COLO668 (cell line): ENCODE results near the gene TEX38.

Source experiments
- DNase-seq: peaks from one replicate; lab custom pipeline; 2025; ENCODE audit not compliant: unreplicated experiment; lab: John Stamatoyannopoulos, UW

TEX38 gene

DNA sequence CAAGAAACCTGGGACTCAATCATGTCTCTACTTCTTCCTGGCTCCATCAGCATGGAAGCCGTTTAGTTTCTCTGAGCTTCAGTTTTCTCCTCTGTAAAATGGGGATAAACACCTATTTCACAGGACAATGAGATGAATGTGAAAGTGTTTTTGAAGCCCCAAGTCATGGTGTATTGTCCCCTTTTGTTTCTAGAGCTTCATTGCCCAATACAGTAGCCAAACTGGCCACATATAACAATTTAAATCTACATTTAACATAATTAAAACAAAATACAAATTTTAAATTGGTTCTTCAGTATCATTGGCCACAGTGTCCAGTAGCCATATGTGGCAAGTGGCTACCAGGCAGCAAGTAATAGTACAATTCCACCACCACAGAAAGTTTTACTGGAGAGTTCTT is 49.5 kb downstream of the TEX38 start:
- no peak for DNase-seq

DNA sequence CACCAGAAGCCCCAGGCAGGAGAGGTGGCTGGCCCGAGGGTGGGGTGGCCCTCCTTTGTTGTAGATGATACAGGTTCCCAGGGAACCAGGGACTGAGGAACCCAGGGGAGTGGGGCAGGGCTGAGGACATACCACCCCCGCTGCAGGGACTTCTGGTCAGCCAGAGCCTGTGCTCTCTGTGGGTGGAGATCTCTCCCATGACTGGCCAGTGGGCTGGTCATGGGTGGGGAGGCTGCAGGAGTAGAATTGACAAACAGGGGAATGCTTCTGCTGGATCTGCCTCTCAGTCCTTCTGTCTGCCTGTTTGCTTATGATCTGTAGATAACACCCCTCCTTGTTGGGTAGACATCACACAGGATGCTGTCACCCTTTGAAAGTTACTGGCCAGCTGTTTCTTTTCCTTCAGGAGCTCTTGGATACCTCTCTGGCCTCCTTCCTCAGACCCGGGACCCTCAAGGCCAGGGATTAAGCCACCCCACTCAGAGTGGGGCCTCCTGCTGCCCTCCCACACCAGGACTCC is 50.1 kb downstream of the TEX38 start:
- DNase-seq: no peak
